GM18505 (cell line): ENCODE data around the gene ABTB2.
A peak's percentile ranks its signal among the peaks of the same experiment; 100 is the strongest.

ENCODE experiments used
- ATAC-seq: cut with Tn5 transposase; IDR thresholded peaks from one replicate; pipeline ENCODE4 v1.9.1; 2021; ENCODE audit not compliant: unreplicated experiment
- POLR2A ChIP-seq: IDR thresholded peaks from 4 replicates; pipeline ENCODE4 v1.6.1; 2011; ENCODE audit warnings: borderline replicate concordance; ENCODE audit not compliant: insufficient read depth, insufficient read length; ENCODE audit errors: extremely low read depth

The ABTB2 gene

GRCh38 chr11:34154059-34154875, 203.5 kb downstream of the ABTB2 start:
- peak; percentile 65 for ATAC-seq

GRCh38 chr11:34151916-34152845, 205.6 kb downstream of the ABTB2 start:
- TF ChIP-seq POLR2A, result no peak
- ATAC-seq, result no peak

More at GRCh38 chr11:34154059-34154875, 203.5 kb downstream of the ABTB2 start:
- no peak for TF ChIP-seq POLR2A

GRCh38 chr11:34151166-34151565, 206.6 kb downstream of the ABTB2 start:
- no peak for ATAC-seq
- no peak for TF ChIP-seq POLR2A

GRCh38 chr11:34150494-34151151, 207.2 kb downstream of the ABTB2 start:
- no peak for TF ChIP-seq POLR2A
- no peak for ATAC-seq

- no peak for TF ChIP-seq POLR2A
- no peak for ATAC-seq
These were observed 208.0 kb downstream of the ABTB2 start for GRCh38 chr11:34149786-34150185.

- ATAC-seq, result no peak
- no peak for TF ChIP-seq POLR2A
These were observed 208.5 kb downstream of the ABTB2 start for GRCh38 chr11:34149274-34149673.

- no peak for ATAC-seq
- no peak for TF ChIP-seq POLR2A
These were observed 209.2 kb downstream of the ABTB2 start for GRCh38 chr11:34148504-34149165.

- TF ChIP-seq POLR2A, result no peak
- no peak for ATAC-seq
These were observed 210.2 kb downstream of the ABTB2 start for GRCh38 chr11:34147581-34147980.

- no peak for ATAC-seq
- no peak for TF ChIP-seq POLR2A
These were observed 210.9 kb downstream of the ABTB2 start for GRCh38 chr11:34146866-34147265.

GRCh38 chr11:34146411-34146810, 211.4 kb downstream of the ABTB2 start:
- TF ChIP-seq POLR2A, result no peak
- no peak for ATAC-seq

- ATAC-seq, result peak; percentile 59
- no peak for TF ChIP-seq POLR2A
These were observed 211.9 kb downstream of the ABTB2 start for GRCh38 chr11:34145847-34146381.

GRCh38 chr11:34145073-34145472, 212.7 kb downstream of the ABTB2 start:
- ATAC-seq, result no peak

More at GRCh38 chr11:34145073-34145472, 212.7 kb downstream of the ABTB2 start:
- no peak for TF ChIP-seq POLR2A
